Activated CD4-positive, alpha-beta T cell treated with anti-CD3 and anti-CD28 coated beads, Interleukin-2, amount 10 ng/mL, durations not matched to agents 7 days and 5 days (primary cell): ENCODE results near the gene GREB1L. TPM values are rescaled to one million over a fixed set of nuclear protein-coding genes. Genes with fewer than 3 reads are reported as not detected.
"Not testable (repeated sequence)": the region's sequence is repeated elsewhere in the genome, so short reads cannot be mapped to it uniquely, and the experiment has no call there.

ENCODE experiments used
- CTCF ChIA-PET: fragments of 350-600 bp; sonication (Branson Sonifier 250); formaldehyde crosslinking; loops from one replicate; lab custom pipeline; 2021; ENCODE audit warnings: antibody characterized with exemption; lab: Charles Lee
- POLR2A ChIA-PET: fragments of 350-600 bp; sonication (Branson Sonifier 250); formaldehyde crosslinking; loops from one replicate; lab custom pipeline; 2021; ENCODE audit warnings: antibody characterized with exemption; lab: Charles Lee
- DNase-seq: peaks from one replicate; pipeline ENCODE4 v3.0.0-alpha.2; 2020
- H3K27ac Mint-ChIP-seq: one replicate; pipeline ENCODE4 v1.8.0; 2021; ENCODE audit warnings: mild to moderate bottlenecking, moderate library complexity, mixed read lengths
- H3K27me3 Mint-ChIP-seq: one replicate; pipeline ENCODE4 v1.8.0; 2021; ENCODE audit warnings: mixed read lengths
- H3K36me3 Mint-ChIP-seq: one replicate; pipeline ENCODE4 v1.8.0; 2021; ENCODE audit warnings: low read depth, mixed read lengths
- H3K4me1 Mint-ChIP-seq: one replicate; pipeline ENCODE4 v1.8.0; 2021; ENCODE audit warnings: mixed read lengths
- H3K4me3 Mint-ChIP-seq: one replicate; pipeline ENCODE4 v1.8.0; 2021; ENCODE audit warnings: mild to moderate bottlenecking, moderate library complexity, mixed read lengths
- H3K9me3 Mint-ChIP-seq: one replicate; pipeline ENCODE4 v1.8.0; 2021; ENCODE audit warnings: mixed read lengths
- total RNA-seq, 2 experiments: library from RNA; stranded (reverse); gene quantifications; one replicate each; pipeline ENCODE4 v1.2.3, GENCODE V29; 2021

Gene GREB1L
- total RNA-seq, 2 experiments from 2014 or later, result not detected

DNA sequence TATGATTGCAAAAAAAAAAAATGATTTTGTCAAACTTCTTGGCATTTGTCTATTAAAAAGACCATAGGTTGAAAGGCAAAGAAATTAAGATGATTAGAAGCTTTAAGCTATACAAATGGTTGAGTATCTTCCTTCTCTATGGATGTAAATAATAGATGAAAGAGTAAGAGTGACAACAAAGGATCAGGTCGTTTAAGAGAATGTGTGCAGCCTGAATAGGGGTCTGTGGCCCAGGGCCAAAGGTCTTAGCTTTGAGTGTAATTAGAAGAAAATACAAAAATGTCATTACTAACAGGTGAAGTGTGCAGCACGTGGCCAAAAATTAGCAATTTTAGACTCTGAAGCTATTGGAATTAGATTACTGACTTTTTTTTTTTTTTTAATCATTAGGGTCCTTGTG lies 122.4 kb downstream of the GREB1L start:
- Mint-ChIP-seq H3K27me3 (peaks cover 6% of the 10 kb centered on the region), H3K27ac (no peak overlapping the region), H3K9me3 (no peaks in the 10 kb centered on the region), H3K4me1 (no peaks in the 10 kb centered on the region), H3K4me3 (no peak overlapping the region), H3K36me3 (no peaks in the 10 kb centered on the region)
- DNase-seq, result no peak
- ChIA-PET CTCF (interaction anchor here (0.6 kb wide), 1 partner anchor 74 kb away, joined by 5 read pairs; no protein-coding TSS in a partner anchor), POLR2A (no interaction called here)

DNA sequence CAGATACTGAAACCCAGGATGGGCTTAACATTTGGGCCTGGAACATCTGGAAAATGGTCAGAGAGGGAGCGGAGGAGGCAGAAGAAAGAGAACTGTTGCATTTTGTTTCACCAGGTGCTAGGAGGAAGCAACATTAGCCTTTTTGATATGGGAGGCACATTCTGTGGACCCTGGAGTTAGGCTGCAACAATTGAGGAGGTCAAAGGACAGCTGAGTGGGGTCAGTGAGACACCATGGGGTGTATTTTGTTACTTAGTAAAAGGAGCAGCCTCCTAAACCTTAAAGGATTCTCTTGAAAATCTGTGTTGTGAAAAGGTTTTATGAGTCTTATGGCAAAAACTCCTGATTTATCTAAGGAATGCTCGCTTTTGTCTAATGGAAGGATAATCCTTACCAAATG lies 124.9 kb downstream of the GREB1L start:
- Mint-ChIP-seq H3K4me3 (no peak overlapping the region), H3K36me3 (no peaks in the 10 kb centered on the region), H3K9me3 (no peaks in the 10 kb centered on the region), H3K27me3 (peaks cover 2% of the 10 kb centered on the region), H3K27ac (no peak overlapping the region), H3K4me1 (no peaks in the 10 kb centered on the region)
- DNase-seq, result no peak
- POLR2A ChIA-PET, result no interaction called here
- CTCF ChIA-PET, result no interaction called here

DNA sequence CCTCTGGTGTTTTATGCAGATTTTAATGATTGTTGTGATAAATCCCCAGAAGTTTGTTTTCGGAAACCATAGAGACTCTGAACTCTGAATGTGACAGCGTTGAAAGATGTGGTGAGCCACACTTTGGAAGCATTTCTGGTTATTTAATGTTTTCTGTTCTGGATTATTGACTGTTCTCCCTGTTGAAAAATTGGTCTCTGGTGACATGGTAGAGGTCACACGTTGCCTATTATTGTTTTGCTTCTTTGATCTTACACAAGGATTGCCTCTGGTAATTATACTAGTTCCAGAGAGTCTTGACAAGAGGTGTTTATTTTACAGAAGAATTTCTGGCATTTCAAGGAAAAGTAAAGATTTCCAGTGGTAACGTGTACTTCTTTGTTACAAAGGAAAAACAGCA lies 127.1 kb downstream of the GREB1L start:
- peaks cover 2% of the 10 kb centered on the region for H3K27me3 Mint-ChIP-seq
- ChIA-PET POLR2A (no interaction called here), CTCF (no interaction called here)
- H3K4me3 Mint-ChIP-seq, result no peak overlapping the region
- DNase-seq, result no peak
- no peaks in the 10 kb centered on the region for H3K9me3 Mint-ChIP-seq
- no peaks in the 10 kb centered on the region for H3K36me3 Mint-ChIP-seq
- H3K27ac Mint-ChIP-seq, result no peak overlapping the region
- H3K4me1 Mint-ChIP-seq, result no peaks in the 10 kb centered on the region

DNA sequence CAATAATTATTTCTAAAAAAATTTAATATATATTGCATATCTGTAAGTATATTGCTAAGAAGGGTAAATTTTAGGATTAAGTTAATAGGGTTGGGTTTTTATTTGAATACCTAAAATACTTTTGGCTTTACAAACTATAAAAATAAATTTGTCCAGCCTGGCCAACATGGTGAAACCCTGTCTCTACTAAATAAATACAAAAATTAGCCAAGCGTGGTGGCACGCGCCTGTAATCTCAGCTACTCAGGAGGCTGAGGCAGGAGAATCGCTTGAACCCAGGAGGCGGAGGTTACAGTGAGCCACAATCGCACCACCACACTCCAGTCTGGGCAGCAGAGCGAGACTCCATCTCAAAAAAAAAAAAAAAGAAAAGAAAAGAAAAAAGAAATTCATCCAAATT lies 127.6 kb downstream of the GREB1L start:
- H3K27ac Mint-ChIP-seq, DNase-seq, H3K4me3 Mint-ChIP-seq, POLR2A ChIA-PET, H3K4me1 Mint-ChIP-seq, H3K27me3 Mint-ChIP-seq, CTCF ChIA-PET, H3K9me3 Mint-ChIP-seq, H3K36me3 Mint-ChIP-seq: not testable (repeated sequence)

DNA sequence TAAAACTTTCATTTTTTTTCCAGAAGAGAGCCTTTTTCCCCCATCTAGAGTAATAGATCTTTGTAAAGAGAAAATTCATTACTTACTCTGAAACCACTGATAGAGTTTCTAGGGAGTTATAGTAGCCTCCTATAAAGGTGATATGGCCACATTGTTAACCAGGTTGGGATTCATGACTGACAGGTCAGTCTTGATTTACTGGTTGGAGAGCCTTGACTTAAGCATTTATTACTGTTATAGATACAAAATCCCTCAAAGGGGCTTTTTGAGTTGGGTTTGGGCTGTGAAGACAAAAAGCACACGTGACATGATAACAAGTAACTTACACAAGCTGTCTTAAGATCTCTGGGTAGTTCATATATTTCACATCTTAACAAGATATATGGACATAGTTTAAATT lies 141.0 kb downstream of the GREB1L start:
- Mint-ChIP-seq H3K27ac (no peak overlapping the region), H3K4me1 (no peaks in the 10 kb centered on the region), H3K9me3 (no peaks in the 10 kb centered on the region), H3K4me3 (no peak overlapping the region), H3K27me3 (peaks cover 4% of the 10 kb centered on the region), H3K36me3 (no peaks in the 10 kb centered on the region)
- no peak for DNase-seq
- ChIA-PET POLR2A (no interaction called here), CTCF (no interaction called here)

DNA sequence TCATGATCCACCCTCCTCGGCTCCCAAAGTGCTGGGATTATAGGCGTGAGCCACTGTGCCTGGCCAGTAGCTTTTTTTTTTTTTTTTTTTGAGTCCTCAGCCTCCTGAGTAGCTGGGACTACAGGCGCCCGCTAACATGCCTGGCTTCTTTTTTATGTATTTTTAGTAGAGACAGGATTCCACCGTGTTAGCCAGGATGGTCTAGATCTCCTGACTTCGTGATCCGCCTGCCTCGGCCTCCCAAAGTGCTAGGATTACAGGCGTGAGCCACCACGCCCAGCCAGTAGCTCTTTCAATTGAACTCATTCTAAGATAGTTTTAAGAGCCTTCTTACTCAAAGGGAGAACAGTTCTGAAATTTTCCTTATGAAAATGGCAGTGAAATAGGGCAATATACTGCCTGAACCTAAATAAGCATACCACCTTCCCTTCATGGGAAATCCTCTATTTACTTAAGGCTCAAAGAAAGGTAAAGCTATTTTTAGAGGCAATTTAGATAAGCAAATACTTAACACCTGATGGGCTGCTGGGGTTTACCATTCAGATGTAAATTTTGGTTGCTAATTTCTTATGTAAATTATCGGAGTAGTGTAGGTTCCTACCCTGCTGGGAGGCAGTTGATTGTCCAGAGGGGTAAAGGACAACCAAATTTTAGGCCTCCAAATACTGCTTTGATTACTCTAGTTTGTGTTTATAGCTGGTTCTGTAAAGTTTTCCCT lies 144.7 kb downstream of the GREB1L start:
- H3K4me3 Mint-ChIP-seq, result no peak overlapping the region
- DNase-seq, result no peak
- POLR2A ChIA-PET, result no interaction called here
- no peaks in the 10 kb centered on the region for H3K9me3 Mint-ChIP-seq
- H3K27me3 Mint-ChIP-seq, result peaks cover 4% of the 10 kb centered on the region
- no peaks in the 10 kb centered on the region for H3K4me1 Mint-ChIP-seq
- no peaks in the 10 kb centered on the region for H3K36me3 Mint-ChIP-seq
- CTCF ChIA-PET, result interaction anchor here (0.6 kb wide), 1 partner anchor 17 kb away, joined by 5 read pairs; no protein-coding TSS in a partner anchor
- H3K27ac Mint-ChIP-seq, result no peak overlapping the region

DNA sequence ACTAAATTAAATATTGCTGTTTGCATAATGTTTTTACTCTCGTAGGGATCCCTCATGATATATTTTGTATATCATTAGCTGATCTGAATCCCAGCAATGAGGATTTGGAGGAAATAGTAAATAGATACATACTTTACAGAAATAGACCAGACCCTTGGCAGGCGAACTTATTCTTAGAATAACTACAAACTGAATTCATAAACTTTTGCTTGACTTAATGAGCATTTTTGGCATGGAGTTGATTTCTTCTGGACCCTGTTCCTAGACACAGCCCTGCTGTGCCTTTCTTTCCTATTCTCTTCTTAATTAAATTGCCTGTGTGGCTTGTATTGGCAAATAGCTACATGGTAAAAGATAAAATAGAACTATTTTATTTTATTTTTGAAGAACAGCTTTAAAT lies 145.9 kb downstream of the GREB1L start:
- peaks cover 4% of the 10 kb centered on the region for H3K27me3 Mint-ChIP-seq
- ChIA-PET CTCF (no interaction called here), POLR2A (no interaction called here)
- H3K4me3 Mint-ChIP-seq, result no peak overlapping the region
- no peak overlapping the region for H3K27ac Mint-ChIP-seq
- no peak for DNase-seq
- H3K36me3 Mint-ChIP-seq, result no peaks in the 10 kb centered on the region
- no peaks in the 10 kb centered on the region for H3K9me3 Mint-ChIP-seq
- H3K4me1 Mint-ChIP-seq, result no peaks in the 10 kb centered on the region

DNA sequence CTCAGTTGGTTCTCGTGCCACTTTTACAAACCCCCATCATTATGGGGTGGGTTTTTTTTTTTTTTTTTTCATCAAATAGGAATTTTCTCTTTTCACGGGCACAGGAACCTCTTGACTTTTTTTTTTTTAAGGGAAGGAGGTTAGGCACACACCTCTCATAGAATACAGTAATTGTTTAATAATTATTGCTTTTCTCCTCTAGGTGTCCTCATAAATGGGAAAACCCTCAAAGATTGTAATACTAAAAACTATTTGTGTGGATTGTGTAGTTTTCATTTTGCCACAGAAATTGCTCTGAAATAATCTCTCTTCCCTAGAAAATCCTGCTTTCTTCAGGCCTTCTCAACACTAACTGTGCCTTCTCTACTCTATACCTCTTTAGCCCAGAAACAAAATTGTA lies 147.3 kb downstream of the GREB1L start:
- H3K9me3 Mint-ChIP-seq, result no peaks in the 10 kb centered on the region
- no peak overlapping the region for H3K27ac Mint-ChIP-seq
- ChIA-PET CTCF (no interaction called here), POLR2A (no interaction called here)
- H3K4me1 Mint-ChIP-seq, result no peaks in the 10 kb centered on the region
- no peak for DNase-seq
- no peaks in the 10 kb centered on the region for H3K36me3 Mint-ChIP-seq
- H3K27me3 Mint-ChIP-seq, result peaks cover 3% of the 10 kb centered on the region
- H3K4me3 Mint-ChIP-seq, result no peak overlapping the region

DNA sequence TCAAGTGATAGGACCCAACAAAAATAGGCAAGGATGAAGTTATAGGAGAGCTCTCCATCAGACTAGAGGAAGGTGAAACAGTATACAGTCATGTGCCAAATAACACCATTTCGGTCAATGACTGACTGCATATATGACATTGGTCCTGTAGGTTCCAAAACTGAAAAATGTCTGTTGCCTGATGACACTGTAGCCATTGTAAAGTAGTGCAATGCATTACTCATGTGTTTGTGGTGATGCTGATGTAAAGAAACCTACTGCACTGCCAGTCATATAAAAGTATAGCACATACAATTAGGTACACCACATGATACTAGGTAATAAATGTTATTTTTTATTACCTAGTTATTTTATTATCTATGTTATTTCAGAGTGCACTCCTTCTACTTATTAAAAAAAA lies 147.9 kb downstream of the GREB1L start:
- CTCF ChIA-PET, result no interaction called here
- no peaks in the 10 kb centered on the region for H3K36me3 Mint-ChIP-seq
- no peak overlapping the region for H3K27ac Mint-ChIP-seq
- H3K27me3 Mint-ChIP-seq, result no peaks in the 10 kb centered on the region
- H3K4me1 Mint-ChIP-seq, result no peaks in the 10 kb centered on the region
- POLR2A ChIA-PET, result no interaction called here
- no peak for DNase-seq
- no peak overlapping the region for H3K4me3 Mint-ChIP-seq
- H3K9me3 Mint-ChIP-seq, result no peaks in the 10 kb centered on the region

DNA sequence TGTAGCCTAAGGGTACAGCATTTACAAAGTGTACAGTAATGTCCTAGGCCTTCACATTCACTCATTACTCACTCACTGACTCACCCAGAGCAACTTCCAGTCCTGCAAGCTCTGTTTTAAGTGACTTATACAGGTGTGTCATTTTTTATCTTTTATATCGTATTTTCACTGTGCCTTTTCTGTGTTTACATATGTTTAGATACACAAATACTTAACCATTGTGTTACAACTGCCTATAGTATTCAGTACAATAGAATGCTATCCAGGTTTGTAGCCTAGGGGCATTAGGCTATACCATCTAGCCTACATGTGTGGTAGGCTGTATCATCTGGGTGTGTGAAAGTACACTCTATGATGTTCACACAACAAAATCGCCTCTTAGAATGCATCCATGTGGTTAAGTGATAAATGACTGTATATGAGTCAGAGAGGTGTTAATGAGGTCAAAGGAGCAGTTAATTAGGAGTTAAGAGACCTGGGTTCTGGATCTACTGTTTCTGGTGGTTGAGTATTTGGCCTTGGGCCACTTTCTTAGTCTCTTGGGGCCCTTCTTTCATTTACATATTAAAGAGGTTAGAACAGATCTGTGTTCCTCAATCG lies 149.1 kb downstream of the GREB1L start:
- ChIA-PET CTCF (no interaction called here), POLR2A (no interaction called here)
- no peaks in the 10 kb centered on the region for H3K4me1 Mint-ChIP-seq
- no peaks in the 10 kb centered on the region for H3K36me3 Mint-ChIP-seq
- H3K27ac Mint-ChIP-seq, result no peak overlapping the region
- H3K9me3 Mint-ChIP-seq, result no peaks in the 10 kb centered on the region
- no peak overlapping the region for H3K4me3 Mint-ChIP-seq
- H3K27me3 Mint-ChIP-seq, result no peaks in the 10 kb centered on the region
- no peak for DNase-seq

DNA sequence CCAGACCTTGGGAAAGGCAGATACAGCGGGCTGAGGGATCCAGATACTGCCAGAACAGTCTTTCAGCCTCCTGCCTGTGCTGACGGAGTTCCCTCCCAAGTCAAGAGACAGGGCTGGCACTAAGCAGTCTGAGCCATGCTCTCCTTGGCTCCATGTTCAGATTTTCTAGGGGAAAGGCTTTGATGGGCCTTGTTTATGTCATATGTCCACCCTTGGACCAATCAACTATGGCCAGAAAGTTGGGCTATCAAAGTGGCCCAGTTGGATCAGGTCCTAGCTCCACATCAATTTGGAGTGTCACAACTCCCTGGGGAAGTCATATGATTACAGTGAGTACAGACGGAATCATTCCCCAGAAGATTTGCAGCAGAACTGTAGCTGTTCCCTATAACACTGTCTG lies 152.0 kb downstream of the GREB1L start:
- DNase-seq, result no peak
- Mint-ChIP-seq H3K4me1 (no peaks in the 10 kb centered on the region), H3K27ac (no peak overlapping the region), H3K4me3 (no peak overlapping the region), H3K27me3 (peaks cover 2% of the 10 kb centered on the region), H3K36me3 (no peaks in the 10 kb centered on the region), H3K9me3 (no peaks in the 10 kb centered on the region)
- ChIA-PET CTCF (interaction anchor here (0.5 kb wide), 1 partner anchor 60 kb away, joined by 3 read pairs; no protein-coding TSS in a partner anchor), POLR2A (no interaction called here)

DNA sequence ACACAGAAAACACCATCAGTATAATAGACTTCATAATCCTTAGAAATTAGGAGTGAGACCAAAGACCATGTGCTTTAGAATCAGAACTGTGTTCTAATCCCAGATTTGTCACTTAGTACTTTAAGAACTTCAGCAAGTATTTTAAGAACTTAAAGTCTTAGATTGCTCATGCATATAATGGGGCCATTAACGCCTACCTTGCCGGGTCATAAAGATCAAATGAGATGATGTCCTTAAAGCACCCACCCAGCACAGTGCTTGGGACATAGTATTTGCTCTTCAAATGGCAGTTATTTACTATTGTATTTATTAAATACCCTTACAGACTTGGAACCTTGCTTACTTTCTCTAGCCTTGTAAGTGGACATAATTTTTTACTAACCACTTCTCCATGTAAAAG lies 156.1 kb downstream of the GREB1L start:
- POLR2A ChIA-PET, result no interaction called here

DNA sequence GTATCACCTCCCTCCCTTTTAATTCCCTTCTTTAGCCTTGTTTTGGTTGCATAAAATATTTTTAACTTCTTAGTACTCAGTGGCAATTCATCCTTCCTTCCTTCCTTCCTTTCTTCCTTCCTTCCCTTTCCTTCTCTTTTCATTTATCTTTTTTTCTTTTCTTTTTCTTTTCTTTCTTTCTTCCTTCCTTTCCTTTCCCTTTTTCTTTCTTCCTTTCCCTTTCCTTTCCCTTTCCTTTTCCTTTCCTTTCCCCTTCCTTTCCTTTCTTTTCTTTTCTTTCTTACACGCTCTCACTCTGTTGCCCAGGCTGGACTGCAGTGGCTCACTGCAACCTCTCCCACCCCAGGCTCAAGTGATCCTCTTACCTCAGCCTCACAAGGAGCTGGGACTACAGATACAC lies 160.2 kb downstream of the GREB1L start:
- ChIA-PET POLR2A (no interaction called here), CTCF (no interaction called here)
- H3K4me3 Mint-ChIP-seq, result no peak overlapping the region
- no peaks in the 10 kb centered on the region for H3K36me3 Mint-ChIP-seq
- peaks cover 17% of the 10 kb centered on the region for H3K27me3 Mint-ChIP-seq
- no peaks in the 10 kb centered on the region for H3K4me1 Mint-ChIP-seq
- no peak for DNase-seq
- no peak overlapping the region for H3K27ac Mint-ChIP-seq
- no peaks in the 10 kb centered on the region for H3K9me3 Mint-ChIP-seq

More for the DNA sequence above, 156.1 kb downstream of the GREB1L start:
- no peak for DNase-seq
- Mint-ChIP-seq H3K36me3 (no peaks in the 10 kb centered on the region), H3K27me3 (peaks cover 17% of the 10 kb centered on the region), H3K4me3 (no peak overlapping the region), H3K27ac (no peak overlapping the region), H3K9me3 (no peaks in the 10 kb centered on the region), H3K4me1 (no peaks in the 10 kb centered on the region)
- CTCF ChIA-PET, result no interaction called here
